ENCODE data around the gene RND2. TPM values are rescaled to one million over a fixed set of nuclear protein-coding genes. Genes with fewer than 3 reads are reported as not detected.

Gene RND2
- total and polyA plus RNA-seq, 2 of the 13 experiments (the other 11 are each of a cell fraction or from before 2014, with no cell fraction given): 0.05 to 0.11 TPM

DNA sequence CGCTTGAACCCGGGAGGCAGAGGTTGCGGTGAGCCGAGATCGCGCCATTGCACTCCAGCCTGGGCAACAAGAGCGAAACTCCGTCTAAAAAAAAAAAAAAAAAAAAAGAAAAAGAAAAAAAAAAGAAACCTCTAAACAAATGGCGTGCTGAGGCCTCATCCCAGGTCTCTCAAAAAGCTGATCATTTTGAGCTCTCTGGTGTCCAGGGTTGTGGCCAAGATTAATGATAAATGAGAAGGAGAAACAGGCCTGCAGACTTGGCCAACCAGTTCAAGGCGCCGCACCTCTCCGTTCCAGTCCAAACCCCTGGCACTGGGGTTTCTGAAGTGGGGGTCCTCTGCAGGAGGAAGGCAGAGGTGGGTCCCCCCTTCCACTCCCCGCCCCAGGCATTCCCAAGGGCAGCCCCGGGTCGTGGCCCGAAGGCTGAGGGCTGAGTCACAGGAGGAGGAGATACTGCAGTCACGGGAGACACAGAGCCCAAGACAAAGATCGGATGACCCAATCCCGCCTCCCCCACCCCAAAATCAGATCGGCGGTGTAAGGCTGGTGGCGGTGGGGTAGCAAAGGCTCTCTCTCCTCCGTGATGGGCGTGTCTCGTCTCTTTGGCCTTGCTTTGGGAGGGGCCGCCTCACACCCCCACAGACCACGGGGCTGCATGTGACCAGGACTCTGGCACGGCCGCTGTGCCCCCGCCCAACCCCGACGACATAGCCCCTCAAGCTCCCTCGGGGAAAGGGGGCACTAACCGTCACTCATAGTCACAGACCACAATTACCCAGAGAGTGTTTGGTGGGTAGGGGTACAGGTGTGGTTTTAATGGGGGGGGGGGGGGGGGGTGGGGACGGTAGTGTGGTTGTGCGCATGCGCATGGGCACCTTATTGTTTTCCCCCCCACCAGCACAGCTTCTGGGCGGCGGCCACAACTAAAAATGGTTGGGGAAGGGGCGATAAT is 4.0 kb upstream of the RND2 start (continued):
- TF ChIP-seq, protein P1, sequence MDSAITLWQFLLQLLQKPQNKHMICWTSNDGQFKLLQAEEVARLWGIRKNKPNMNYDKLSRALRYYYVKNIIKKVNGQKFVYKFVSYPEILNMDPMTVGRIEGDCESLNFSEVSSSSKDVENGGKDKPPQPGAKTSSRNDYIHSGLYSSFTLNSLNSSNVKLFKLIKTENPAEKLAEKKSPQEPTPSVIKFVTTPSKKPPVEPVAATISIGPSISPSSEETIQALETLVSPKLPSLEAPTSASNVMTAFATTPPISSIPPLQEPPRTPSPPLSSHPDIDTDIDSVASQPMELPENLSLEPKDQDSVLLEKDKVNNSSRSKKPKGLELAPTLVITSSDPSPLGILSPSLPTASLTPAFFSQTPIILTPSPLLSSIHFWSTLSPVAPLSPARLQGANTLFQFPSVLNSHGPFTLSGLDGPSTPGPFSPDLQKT (CRISPR knock-in tag; IDR thresholded peaks at IDR 0.05; ENCODE audit: borderline replicate concordance): no peak
- TF ChIP-seq ZNF337 (CRISPR knock-in tag; IDR thresholded peaks at IDR 0.05; ENCODE audit: borderline replicate concordance, low read depth) (no peak), ZNF562 (CRISPR knock-in tag; IDR thresholded peaks at IDR 0.05; ENCODE audit: borderline replicate concordance) (no peak), TARDBP (CRISPR knock-in tag; IDR thresholded peaks at IDR 0.05) (no peak; the same call in 1 of the 2 replicates), HES4 (CRISPR knock-in tag; IDR thresholded peaks at IDR 0.05; ENCODE audit: borderline replicate concordance) (0 out of 2 replicates have a peak, but pooled peaks have one; percentile 3), IKZF4 (CRISPR knock-in tag; IDR thresholded peaks at IDR 0.05; ENCODE audit: borderline replicate concordance, low read depth, not compliant biosample characterization) (peak; percentile 16), DR1 (CRISPR knock-in tag; IDR thresholded peaks at IDR 0.05) (0 out of 2 replicates have a peak, but pooled peaks have one; percentile 9), NR2F6 (IDR thresholded peaks at IDR 0.05) (no peak), NR2F6 (CRISPR knock-in tag; IDR thresholded peaks at IDR 0.05) (peak; percentile 63), MBD4 (IDR thresholded peaks at IDR 0.05; ENCODE audit: borderline replicate concordance, low read length) (no peak), BCL6 (CRISPR knock-in tag; IDR thresholded peaks at IDR 0.05) (no peak), EHMT2 (IDR thresholded peaks at IDR 0.05; ENCODE audit: borderline replicate concordance, low read depth, low read length) (no peak)
- TF ChIP-seq, protein P2, sequence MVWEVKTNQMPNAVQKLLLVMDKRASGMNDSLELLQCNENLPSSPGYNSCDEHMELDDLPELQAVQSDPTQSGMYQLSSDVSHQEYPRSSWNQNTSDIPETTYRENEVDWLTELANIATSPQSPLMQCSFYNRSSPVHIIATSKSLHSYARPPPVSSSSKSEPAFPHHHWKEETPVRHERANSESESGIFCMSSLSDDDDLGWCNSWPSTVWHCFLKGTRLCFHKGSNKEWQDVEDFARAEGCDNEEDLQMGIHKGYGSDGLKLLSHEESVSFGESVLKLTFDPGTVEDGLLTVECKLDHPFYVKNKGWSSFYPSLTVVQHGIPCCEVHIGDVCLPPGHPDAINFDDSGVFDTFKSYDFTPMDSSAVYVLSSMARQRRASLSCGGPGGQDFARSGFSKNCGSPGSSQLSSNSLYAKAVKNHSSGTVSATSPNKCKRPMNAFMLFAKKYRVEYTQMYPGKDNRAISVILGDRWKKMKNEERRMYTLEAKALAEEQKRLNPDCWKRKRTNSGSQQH (CRISPR knock-in tag; IDR thresholded peaks at IDR 0.05; ENCODE audit: low read depth): no peak
- TF ChIP-seq, protein P3, sequence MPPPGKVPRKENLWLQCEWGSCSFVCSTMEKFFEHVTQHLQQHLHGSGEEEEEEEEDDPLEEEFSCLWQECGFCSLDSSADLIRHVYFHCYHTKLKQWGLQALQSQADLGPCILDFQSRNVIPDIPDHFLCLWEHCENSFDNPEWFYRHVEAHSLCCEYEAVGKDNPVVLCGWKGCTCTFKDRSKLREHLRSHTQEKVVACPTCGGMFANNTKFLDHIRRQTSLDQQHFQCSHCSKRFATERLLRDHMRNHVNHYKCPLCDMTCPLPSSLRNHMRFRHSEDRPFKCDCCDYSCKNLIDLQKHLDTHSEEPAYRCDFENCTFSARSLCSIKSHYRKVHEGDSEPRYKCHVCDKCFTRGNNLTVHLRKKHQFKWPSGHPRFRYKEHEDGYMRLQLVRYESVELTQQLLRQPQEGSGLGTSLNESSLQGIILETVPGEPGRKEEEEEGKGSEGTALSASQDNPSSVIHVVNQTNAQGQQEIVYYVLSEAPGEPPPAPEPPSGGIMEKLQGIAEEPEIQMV (CRISPR knock-in tag; IDR thresholded peaks at IDR 0.05; ENCODE audit: low read depth): no peak
- TF ChIP-seq, protein P4, sequence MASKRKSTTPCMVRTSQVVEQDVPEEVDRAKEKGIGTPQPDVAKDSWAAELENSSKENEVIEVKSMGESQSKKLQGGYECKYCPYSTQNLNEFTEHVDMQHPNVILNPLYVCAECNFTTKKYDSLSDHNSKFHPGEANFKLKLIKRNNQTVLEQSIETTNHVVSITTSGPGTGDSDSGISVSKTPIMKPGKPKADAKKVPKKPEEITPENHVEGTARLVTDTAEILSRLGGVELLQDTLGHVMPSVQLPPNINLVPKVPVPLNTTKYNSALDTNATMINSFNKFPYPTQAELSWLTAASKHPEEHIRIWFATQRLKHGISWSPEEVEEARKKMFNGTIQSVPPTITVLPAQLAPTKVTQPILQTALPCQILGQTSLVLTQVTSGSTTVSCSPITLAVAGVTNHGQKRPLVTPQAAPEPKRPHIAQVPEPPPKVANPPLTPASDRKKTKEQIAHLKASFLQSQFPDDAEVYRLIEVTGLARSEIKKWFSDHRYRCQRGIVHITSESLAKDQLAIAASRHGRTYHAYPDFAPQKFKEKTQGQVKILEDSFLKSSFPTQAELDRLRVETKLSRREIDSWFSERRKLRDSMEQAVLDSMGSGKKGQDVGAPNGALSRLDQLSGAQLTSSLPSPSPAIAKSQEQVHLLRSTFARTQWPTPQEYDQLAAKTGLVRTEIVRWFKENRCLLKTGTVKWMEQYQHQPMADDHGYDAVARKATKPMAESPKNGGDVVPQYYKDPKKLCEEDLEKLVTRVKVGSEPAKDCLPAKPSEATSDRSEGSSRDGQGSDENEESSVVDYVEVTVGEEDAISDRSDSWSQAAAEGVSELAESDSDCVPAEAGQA (IDR thresholded peaks at IDR 0.05; ENCODE audit: low read depth): peak; percentile 39; the same call in 1 of the 2 replicates
- TF ChIP-seq, protein P4 (CRISPR knock-in tag; IDR thresholded peaks at IDR 0.05; ENCODE audit: borderline replicate concordance): no peak
- TF ChIP-seq, protein P5, sequence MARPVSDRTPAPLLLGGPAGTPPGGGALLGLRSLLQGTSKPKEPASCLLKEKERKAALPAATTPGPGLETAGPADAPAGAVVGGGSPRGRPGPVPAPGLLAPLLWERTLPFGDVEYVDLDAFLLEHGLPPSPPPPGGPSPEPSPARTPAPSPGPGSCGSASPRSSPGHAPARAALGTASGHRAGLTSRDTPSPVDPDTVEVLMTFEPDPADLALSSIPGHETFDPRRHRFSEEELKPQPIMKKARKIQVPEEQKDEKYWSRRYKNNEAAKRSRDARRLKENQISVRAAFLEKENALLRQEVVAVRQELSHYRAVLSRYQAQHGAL (CRISPR knock-in tag; IDR thresholded peaks at IDR 0.05; ENCODE audit: not compliant biosample characterization): no peak

Data from HepG2 (cell line).